ENCODE data around the gene NCAPD3.

GRCh38 chr11:134196756-134197155, 27.0 kb downstream of the NCAPD3 start:
- no peak for TF ChIP-seq POLR2A (IDR thresholded peaks at IDR 0.05; ENCODE audit: low read depth, low read length)
- TF ChIP-seq CTCF (IDR thresholded peaks at IDR 0.05; ENCODE audit: extremely low read depth in 1 of 2, insufficient read depth in 1 of 2, low read depth in 1 of 2, low read length in 2 of 2): no peak
- TF ChIP-seq JUN (IDR thresholded peaks at IDR 0.05; ENCODE audit: borderline replicate concordance, insufficient read depth, insufficient read length, low read depth): no peak
- TF ChIP-seq POLR2AphosphoS5 (IDR thresholded peaks at IDR 0.05; ENCODE audit: insufficient read depth, low read depth, low read length): no peak
- no peak for TF ChIP-seq EZH2 (IDR thresholded peaks at IDR 0.05; ENCODE audit: borderline replicate concordance, low read depth, low read length, severe bottlenecking)
- no peak for TF ChIP-seq MYC (IDR thresholded peaks at IDR 0.05; ENCODE audit: low read depth, low read length)
- TF ChIP-seq MAX (IDR thresholded peaks at IDR 0.05; ENCODE audit: insufficient read depth, insufficient read length): no peak
- no peak for TF ChIP-seq GATA2 (IDR thresholded peaks at IDR 0.05; ENCODE audit: insufficient read depth, insufficient read length, low read depth, low read length)
- TF ChIP-seq FOS (IDR thresholded peaks at IDR 0.05; ENCODE audit: borderline replicate concordance, insufficient read depth, low read length): no peak
